NCI-H2227 (cell line): ENCODE measurements around the gene ITGBL1.

ENCODE experiments used
- DNase-seq: peaks from one replicate; lab custom pipeline; 2025; ENCODE audit not compliant: unreplicated experiment; lab: John Stamatoyannopoulos, UW

Gene ITGBL1

GRCh38 chr13:101738336-101738735 lies 285.9 kb downstream of the ITGBL1 start:
- DNase-seq: no peak

GRCh38 chr13:101739382-101740178 lies 287.1 kb downstream of the ITGBL1 start:
- no peak for DNase-seq

GRCh38 chr13:101746513-101746912 lies 294.0 kb downstream of the ITGBL1 start:
- no peak for DNase-seq

GRCh38 chr13:101747039-101747438 lies 294.6 kb downstream of the ITGBL1 start:
- no peak for DNase-seq

GRCh38 chr13:101749584-101749983 lies 297.1 kb downstream of the ITGBL1 start:
- no peak for DNase-seq

GRCh38 chr13:101751488-101751887 lies 299.0 kb downstream of the ITGBL1 start:
- peak; percentile 46 for DNase-seq

GRCh38 chr13:101752432-101752831 lies 300.0 kb downstream of the ITGBL1 start:
- DNase-seq: no peak

GRCh38 chr13:101755228-101755887 lies 302.9 kb downstream of the ITGBL1 start:
- no peak for DNase-seq

- DNase-seq: peak; percentile 35
Observed at GRCh38 chr13:101757446-101758039, 305.1 kb downstream of the ITGBL1 start.

GRCh38 chr13:101763191-101763590 lies 310.7 kb downstream of the ITGBL1 start:
- DNase-seq: no peak
